Measurements from ENCODE around the gene KCNQ1OT1.

Gene KCNQ1OT1

DNA sequence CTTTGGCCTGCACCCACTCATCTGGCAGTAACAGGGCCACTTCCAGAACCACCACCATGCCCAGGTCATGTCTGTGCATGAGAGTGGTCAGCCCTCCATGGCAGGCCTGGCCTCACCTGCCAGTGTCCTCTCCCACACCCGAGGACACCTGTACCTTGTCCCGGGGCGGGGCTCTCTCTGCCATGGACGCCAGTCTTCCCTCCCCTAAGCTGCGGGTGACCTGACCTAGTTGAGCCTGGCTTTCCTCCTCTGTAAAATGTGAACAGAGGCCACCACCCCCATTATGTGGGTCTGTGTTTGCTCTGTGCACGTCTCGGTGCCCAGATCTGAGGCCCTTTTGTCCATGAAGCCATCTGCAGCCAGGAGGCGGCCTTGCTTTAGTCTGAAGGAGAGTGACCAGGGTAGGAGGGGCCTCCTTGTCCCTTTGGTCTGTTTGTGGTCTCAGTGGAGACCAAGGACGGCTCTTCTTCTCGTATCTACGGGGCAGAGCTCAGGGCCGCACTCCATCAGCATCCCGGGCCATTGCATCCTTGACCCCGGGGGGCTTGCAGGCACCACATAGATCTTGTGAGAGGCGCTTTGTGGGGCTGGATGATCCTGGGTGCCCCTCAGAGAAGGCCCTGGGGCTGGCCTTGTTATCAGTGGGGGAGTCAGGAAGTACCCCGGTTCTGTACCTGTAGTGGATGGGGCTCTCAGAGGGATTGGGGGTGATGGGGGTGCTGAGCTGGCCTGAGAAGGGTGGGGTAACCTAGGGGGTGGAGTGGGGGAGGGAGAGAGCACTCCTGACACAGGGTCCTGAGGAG lies 133.4 kb downstream of the KCNQ1OT1 start:
- DNase-seq, result no peak

DNA sequence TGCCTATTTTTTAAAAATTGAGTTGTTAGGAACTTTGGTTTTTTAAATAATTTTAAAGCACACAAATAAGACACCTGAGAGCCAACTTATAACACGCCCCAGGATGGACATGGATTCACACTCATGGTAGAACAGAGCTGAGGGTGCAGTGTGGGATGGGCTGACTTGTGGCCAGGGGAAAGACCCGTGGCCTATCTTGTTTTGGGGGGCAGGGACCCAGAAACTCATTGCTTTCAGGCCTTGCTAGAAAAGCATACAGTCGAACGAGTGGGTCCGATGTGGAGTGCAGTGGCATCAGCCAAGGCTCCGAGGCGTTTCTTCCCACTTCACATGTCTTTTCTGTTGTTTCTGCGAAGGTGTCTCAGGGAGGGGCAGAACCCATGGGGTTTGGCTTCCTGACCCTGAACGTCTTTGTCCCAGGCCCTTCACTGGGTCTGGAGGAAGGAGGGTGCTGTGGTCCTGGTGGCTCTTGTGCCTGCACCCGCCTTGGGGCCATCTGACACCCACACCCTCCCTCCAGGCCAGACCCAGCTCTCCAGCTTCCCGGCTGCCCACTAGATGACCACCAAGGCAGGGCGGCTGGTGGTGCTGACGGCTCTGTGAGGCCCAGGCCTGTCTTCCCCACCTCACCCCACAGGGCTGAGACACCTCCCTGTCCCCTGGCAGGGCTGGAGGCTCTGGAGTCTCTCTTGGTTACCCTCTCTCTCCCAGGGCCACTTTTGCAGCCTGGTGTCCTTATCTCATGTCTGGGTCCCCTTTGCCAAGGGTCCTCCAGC lies 134.2 kb downstream of the KCNQ1OT1 start:
- DNase-seq, result peak; percentile 13

DNA sequence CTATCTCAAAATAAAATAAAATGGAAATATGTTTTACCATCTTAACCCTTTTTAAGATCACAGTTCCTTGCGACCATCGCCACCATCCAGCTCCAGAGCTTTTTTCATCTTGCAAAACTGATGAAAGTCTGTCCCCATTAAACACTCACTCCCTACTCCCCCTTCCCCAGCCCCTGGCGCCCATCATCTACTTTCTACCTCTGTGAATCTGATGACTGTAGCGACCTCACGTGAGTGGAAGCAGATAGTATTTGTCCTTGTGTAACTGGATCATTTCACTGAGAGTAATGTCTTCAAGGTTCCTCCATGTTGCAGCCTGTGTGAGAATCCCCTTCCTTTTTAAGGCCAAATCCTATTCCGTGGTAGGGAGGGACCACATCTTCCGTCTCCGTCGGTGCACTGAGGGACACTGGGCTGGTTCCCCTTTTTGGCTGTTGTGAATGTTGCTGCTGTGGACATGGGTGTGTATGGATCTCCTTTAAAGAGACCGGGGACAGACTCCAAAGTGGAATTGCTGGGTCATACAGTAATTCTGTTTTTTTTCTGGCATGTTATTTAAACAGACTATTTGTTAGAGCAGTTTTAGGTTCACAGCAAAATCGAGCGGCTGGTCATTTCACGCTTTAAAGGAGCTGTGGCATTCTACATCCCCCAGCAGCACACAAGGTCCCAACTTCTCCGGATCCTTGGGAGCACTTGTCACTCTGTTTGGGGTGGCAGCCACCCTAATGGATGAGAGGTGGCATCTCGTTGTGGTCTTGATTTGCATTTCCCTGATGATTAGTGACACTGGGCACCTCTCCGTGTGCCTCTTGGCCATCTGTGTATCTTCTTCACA lies 135.0 kb downstream of the KCNQ1OT1 start:
- peak; percentile 16 for DNase-seq

DNA sequence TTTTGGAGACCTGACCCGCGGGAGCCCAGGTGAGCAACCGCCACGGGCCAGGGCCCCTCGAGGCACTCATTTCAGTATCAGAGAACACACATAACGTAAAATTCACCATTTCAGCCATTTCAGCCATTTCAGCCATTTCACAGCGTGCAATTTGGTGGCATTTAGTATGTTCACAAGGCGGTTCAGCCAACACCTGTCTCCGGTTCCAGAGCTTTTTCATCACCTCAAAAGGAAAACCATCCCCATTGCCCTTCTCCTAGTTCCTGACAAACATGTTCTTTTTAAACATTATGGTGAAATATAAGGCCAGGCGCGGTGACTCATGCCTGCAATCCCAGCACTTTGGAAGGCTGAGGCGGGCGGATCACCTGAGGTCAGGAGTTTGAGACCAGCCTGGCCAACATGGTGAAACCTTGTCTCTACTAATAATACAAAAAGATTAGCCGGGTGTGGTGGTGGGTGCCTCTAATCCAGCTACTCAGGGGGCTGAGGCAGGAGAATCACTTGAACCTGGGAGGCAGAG lies 135.7 kb downstream of the KCNQ1OT1 start:
- peak; percentile 7 for DNase-seq

DNA sequence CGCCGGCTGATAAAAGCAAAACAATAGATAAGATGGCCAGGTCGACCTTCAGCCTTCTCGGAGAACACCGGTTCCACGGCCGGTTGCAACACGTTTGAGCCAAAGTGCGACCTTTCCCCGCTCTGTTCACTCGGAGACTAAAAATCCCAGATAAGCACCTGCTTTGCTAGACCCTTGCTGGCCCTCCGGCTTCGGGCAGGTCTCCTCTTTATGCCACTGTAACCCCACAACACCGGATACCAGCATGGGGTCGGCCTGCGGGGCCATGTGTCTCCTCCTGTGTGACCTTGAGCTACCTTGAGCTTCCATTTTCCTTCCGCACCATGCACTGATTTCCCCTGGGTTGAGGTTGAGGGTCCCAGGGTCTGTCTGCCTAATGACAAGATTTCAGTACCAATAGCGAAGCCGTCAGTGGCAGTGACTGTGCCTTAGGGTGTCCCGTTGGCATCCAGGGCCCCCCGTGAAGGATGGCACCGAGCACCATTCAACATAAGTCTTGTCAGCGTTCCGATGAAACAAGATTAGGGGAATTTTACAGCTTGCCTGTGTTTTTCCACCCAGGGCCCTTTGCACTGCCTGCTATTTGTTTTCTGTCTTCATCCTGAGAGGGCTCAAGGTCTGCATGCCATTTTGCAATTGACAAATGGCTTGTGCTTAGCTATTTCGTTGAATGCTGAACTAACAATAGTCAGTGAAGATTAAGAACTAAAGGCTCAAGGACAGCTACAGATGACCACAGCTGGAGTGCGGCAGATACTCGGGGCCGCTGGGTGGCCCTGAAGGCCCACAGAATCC lies 136.4 kb downstream of the KCNQ1OT1 start:
- DNase-seq, result peak; percentile 3

DNA sequence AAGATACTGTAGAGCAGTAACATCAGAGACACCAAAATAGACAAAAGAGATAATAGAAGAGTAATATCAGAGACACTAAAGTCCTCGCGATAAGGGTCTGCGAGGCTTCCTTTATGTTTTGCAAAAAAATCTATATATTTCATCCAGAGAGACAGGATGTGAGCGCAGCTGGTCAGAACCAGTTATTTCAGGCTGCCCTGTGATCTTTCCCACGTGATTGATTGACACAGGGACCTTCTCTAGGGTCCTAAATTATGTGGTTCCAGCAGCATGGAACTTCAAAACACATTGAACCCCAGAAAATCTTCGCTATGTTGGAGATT lies 136.9 kb downstream of the KCNQ1OT1 start:
- DNase-seq, result peak; percentile 9

DNA sequence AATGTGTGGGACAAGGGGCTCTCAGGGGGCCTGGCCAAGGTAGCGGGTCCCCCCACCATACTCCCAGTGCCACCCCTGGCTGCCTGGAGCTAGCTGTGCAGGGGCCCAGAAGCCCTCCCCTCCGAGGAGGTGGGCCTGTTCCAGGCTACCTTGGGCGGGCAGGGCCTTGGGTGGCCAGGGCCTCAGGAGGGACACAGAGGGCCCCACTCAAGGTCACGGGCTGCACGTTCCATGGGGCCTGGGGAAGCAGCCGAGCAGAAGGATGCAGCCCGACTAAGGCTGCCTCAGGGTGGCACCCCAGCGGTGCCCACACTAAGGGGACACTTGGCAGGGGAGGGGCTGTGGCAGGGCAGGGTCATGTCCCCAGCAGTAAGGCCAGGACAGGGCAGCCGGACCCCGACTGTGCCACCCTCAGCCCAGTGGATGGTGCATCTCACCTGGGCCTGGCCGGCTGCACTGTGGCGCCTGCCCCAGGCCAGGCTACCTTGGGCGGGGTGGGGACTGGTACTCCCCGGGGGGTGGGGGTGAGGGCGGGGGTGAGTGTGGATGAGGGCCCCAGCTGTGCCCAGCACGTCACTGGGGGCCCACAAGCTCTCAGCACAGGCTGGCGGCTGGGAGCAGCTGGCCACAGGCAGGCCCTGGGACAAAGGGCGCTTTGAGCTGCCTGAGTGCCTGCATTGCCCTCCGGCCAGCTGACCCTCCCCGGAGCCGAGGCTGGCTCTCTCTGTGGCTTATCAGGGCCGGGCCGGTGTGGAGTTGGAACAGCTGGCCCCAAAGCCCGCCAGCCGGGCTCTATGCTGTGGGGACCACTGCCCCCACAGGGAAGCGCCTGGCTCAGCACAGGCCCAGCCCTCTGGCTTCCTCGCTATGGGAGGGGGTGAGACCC lies 137.9 kb downstream of the KCNQ1OT1 start:
- peak; percentile 10 for DNase-seq

DNA sequence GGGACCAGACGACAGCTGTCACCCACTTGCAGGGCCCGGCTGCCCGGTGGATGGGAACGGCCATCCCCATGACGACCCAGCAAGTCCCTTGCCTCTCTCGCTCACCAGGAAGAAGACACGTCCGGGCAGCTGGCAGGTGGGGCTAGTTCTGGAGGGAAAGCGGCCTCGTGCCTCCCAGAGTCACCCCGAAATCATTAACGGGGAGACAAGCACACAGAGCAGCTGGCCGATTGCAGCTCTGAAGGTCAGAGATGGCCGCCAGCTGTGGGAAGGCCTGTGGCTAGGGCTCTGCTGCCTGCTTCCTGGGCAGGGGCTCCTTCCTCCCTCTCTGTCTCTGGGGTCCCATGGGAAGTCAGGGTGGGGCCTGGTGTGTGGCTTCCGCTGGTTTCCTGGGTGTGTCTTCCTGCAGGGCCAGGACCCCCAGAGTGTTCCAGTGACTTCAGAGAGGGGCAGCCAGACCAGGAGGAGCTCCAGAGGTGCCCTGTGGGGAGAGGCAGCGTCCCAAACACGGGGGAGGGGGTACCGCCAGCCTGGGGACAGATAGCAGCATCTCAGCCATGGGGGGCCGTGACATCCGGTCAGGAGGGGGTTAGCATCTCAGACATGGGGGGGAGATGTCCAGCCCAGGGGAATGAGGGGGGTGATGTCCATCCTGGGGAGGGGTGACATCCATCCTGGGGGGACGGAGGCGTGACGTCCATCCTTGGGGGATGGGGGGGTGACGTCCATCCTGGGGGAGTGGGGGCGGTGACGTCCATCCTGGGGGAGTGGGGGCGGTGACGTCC lies 140.1 kb downstream of the KCNQ1OT1 start:
- peak; percentile 9 for DNase-seq

DNA sequence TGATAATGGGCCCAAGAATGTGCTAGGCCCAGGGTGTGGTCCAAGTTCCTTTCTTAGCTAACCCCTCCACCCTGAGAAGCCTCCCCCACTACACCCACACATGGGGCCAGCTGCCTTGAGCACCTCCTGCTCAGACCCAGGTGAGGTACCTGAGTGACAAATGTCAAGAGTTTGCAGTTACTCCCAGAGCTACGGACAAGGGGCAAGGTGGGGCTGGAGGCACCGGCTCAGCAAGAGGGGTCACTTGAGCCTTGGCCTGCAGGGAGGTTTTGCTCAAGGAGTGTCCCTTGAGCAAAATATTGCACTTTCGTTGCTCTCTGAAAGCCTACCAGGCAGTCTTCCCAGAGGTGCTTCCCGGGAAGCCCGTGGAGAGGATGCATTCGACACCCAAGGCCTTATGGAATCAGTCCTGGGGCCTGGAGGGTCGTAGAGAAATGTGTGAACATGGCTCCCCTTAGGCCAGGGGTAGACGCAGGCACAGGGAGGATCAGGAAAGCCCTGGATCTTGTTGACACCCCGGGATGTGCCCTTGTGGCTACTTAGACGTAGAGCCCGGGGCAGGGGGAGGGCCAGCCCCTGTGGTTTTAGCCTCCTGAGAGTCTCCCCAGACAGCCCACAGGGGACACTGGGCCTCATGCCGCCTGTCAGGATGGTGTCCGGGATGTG lies 140.8 kb downstream of the KCNQ1OT1 start:
- DNase-seq, result no peak

DNA sequence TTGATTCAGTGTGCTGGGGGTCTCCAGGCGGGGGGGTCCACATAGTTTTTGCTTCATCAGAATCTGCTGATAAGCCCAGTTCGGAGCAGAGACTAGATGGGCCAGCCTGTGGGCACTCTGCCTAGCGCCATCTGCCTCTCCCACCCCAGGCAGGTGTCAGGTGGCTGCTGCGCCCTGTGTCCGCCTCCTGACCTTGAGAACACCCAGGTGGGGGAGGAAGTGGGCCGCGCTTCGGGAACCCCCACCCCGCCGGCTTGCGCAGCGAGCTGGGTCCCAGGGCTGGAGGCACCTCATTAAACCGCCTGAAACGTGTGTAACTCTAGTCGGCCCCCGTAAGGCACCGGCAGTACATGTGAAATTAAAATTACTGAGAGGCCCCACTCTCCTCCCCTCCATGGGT lies 141.4 kb downstream of the KCNQ1OT1 start:
- no peak for DNase-seq

Measured in CD4-positive, alpha-beta T cell treated with Interleukin-15 for 1 hour (primary cell).